ENCODE measurements around the gene EXOC6B. TPM values are rescaled to one million over a fixed set of nuclear protein-coding genes. Genes with fewer than 3 reads are reported as not detected.

Gene EXOC6B
- total and polyA plus RNA-seq, 7 donors: 4.4 to 26.8 (median 14.1) TPM

DNA sequence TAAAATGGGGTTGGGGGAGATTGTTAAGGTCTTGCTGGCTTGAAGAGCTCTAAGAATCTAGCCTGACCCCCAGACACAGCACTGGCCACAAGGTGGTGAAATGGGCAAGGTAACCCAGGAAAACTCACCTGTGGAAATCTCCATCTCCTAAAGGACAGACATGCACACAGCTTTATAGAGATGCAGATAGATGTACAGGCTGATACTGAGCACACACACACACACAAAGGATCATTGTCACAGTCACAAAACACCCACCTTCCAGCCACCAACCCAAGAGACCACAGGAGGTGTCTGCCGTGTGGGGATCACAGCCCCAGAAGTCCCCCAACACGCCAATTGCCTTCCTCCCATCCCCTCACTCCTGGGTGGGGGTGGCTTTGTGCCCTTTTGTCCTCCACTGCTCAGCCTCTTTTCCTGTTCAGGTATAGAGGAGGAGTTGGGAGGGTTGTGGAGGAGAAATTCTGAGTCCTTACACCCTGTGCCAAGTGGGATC lies 674.9 kb downstream of the EXOC6B start:
- WGBS, 3 donors: 59 to 90% (median 66%) methylated on average over 2 of the region's 2 CpGs
- no peak for TF ChIP-seq CTCF (IDR thresholded peaks at IDR 0.05)
- intact Hi-C loops (cut with DNase I): loop anchor here (2.0 to 10.0 kb wide), 8 partner anchors 226 to 604 kb away; no protein-coding TSS in a partner anchor
- Histone ChIP-seq H3K36me3 (ENCODE audit: insufficient read depth in 1 of 2, low read depth in 1 of 2) (no peaks in the 10 kb centered on the region), H3K9me3 (no peaks in the 10 kb centered on the region), H3K4me1 (peaks cover 31% of the 10 kb centered on the region), H3K4me3 (no peak overlapping the region), H3K27ac (no peak overlapping the region), H3K27me3 (ENCODE audit: insufficient read depth in 3 of 3, low read length in 2 of 3) (peaks cover 0 to 47% (median 20%) of the 10 kb centered on the region in 3 donors)
- DNase-seq (no peak), ATAC-seq (no peak)

GRCh38 chr2:72150157-72150860 lies 675.5 kb downstream of the EXOC6B start:
- Histone ChIP-seq H3K4me3 (peak overlapping the region; percentile 73), H3K27me3 (ENCODE audit: insufficient read depth in 3 of 3, low read length in 2 of 3) (peaks cover 0 to 53% (median 22%) of the 10 kb centered on the region in 3 donors), H3K9me3 (no peaks in the 10 kb centered on the region), H3K4me1 (peaks cover 37% of the 10 kb centered on the region), H3K36me3 (ENCODE audit: insufficient read depth in 1 of 2, low read depth in 1 of 2) (no peaks in the 10 kb centered on the region), H3K27ac (no peak overlapping the region)
- TF ChIP-seq CTCF (IDR thresholded peaks at IDR 0.05): peak; percentile 88
- DNase-seq: peak; percentile 66 to 83
- peak; percentile 82 to 89 (median 86) for ATAC-seq
- 5 to 6% (median 6%) methylated on average over 28 of the region's 28 CpGs for WGBS, 3 donors
- intact Hi-C loops (cut with DNase I): loop anchor here (2.0 to 10.0 kb wide), 8 partner anchors 226 to 603 kb away; no protein-coding TSS in a partner anchor

- no peaks in the 10 kb centered on the region for H3K36me3 ChIP-seq (ENCODE audit: insufficient read depth in 1 of 2, low read depth in 1 of 2)
- TF ChIP-seq CTCF (IDR thresholded peaks at IDR 0.05): no peak
- no peaks in the 10 kb centered on the region for H3K9me3 ChIP-seq
- WGBS, 3 donors: 1 to 2% (median 1%) methylated on average over 40 to 45 of the region's 45 CpGs
- peaks cover 43% of the 10 kb centered on the region for H3K4me1 ChIP-seq
- H3K4me3 ChIP-seq: peak overlapping the region; percentile 73
- intact Hi-C loops (cut with DNase I): loop anchor here (2.0 to 10.0 kb wide), 8 partner anchors 225 to 602 kb away; no protein-coding TSS in a partner anchor
- peak; percentile 6 to 34 (median 12) for ATAC-seq
- H3K27me3 ChIP-seq (ENCODE audit: insufficient read depth in 3 of 3, low read length in 2 of 3): peaks cover 0 to 57% (median 22%) of the 10 kb centered on the region in 3 donors
- DNase-seq: no peak
- H3K27ac ChIP-seq: no peak overlapping the region
These were observed 676.2 kb downstream of the EXOC6B start for GRCh38 chr2:72149556-72150156.

- WGBS, 3 donors: 0 to 1% (median 1%) methylated on average over 35 to 65 of the region's 65 CpGs
- H3K4me3 ChIP-seq: peak overlapping the region; percentile 73
- H3K4me1 ChIP-seq: peaks cover 49% of the 10 kb centered on the region
- H3K27ac ChIP-seq: no peak overlapping the region
- intact Hi-C loops (cut with DNase I): no loop called here
- ATAC-seq (peak in 2 of 4 donors; percentile 14 to 19), DNase-seq (peak; percentile 51 to 55)
- peaks cover 0 to 57% (median 22%) of the 10 kb centered on the region in 3 donors for H3K27me3 ChIP-seq (ENCODE audit: insufficient read depth in 3 of 3, low read length in 2 of 3)
- H3K36me3 ChIP-seq (ENCODE audit: insufficient read depth in 1 of 2, low read depth in 1 of 2): no peaks in the 10 kb centered on the region
- no peaks in the 10 kb centered on the region for H3K9me3 ChIP-seq
- no peak for TF ChIP-seq CTCF (IDR thresholded peaks at IDR 0.05)
These were observed 676.8 kb downstream of the EXOC6B start for GRCh38 chr2:72148837-72149555.
